ENCODE results near the gene PSMD1. TPM values are rescaled to one million over a fixed set of nuclear protein-coding genes. Genes with fewer than 3 reads are reported as not detected.

PSMD1 gene
- total and polyA plus RNA-seq, 2 experiments from 2014 or later: 102 to 106 TPM

- 12 to 17% methylated on average over 12 of the region's 12 CpGs for WGBS, 2 experiments (ENCODE audit: low coverage in 1 of 2, low lambda C conversion rate in 2 of 2, missing lambda C conversion rate in 2 of 2)
- Histone ChIP-seq H3K9me2 (ENCODE audit: insufficient read depth) (no peaks in the 10 kb centered on the region), H3K4me1 (ENCODE audit: insufficient read depth) (peaks cover 15% of the 10 kb centered on the region), H4K20me1 (ENCODE audit: insufficient read depth) (no peaks in the 10 kb centered on the region), H3K27me3 (replicated peaks; ENCODE audit: insufficient read depth) (no peaks in the 10 kb centered on the region), H3F3A (ENCODE audit: insufficient read depth) (0 out of 2 replicates have a peak, but pooled peaks cover 5% of the 10 kb centered on the region), H3K4me2 (ENCODE audit: unreplicated experiment) (no peak overlapping the region), H3K9ac (no peak overlapping the region), H3K36me3 (ENCODE audit: low read depth) (no peaks in the 10 kb centered on the region), H3K79me2 (ENCODE audit: insufficient read depth) (no peaks in the 10 kb centered on the region), H3K4me3 (no peak overlapping the region), H3K9me3 (ENCODE audit: low read depth) (no peaks in the 10 kb centered on the region), H2AFZ (peak overlapping the region; percentile 48), H3K27ac (peak overlapping the region; percentile 16)
- peak; percentile 83 for DNase-seq
- in situ Hi-C loops (cut with MboI): no loop called here
- TF ChIP-seq EZH2phosphoT487 (IDR thresholded peaks at IDR 0.05; ENCODE audit: insufficient read depth, low read depth) (no peak), EZH2 (IDR thresholded peaks at IDR 0.05; ENCODE audit: insufficient read depth, poor library complexity, severe bottlenecking) (no peak)
Observed at GRCh38 chr2:231181860-231182512, 125.3 kb downstream of the PSMD1 start.

- Histone ChIP-seq H3F3A (ENCODE audit: insufficient read depth) (0 out of 2 replicates have a peak, but pooled peaks cover 5% of the 10 kb centered on the region), H3K4me3 (no peak overlapping the region), H3K36me3 (ENCODE audit: low read depth) (no peaks in the 10 kb centered on the region), H3K27ac (peak overlapping the region; percentile 16; the same call in 1 of the 2 replicates), H3K9me3 (ENCODE audit: low read depth) (no peaks in the 10 kb centered on the region), H3K4me2 (ENCODE audit: unreplicated experiment) (no peak overlapping the region), H3K9me2 (ENCODE audit: insufficient read depth) (no peaks in the 10 kb centered on the region), H3K4me1 (ENCODE audit: insufficient read depth) (peaks cover 15% of the 10 kb centered on the region), H3K9ac (no peak overlapping the region), H2AFZ (peak overlapping the region; percentile 48), H3K79me2 (ENCODE audit: insufficient read depth) (no peaks in the 10 kb centered on the region), H3K27me3 (replicated peaks; ENCODE audit: insufficient read depth) (no peaks in the 10 kb centered on the region), H4K20me1 (ENCODE audit: insufficient read depth) (no peaks in the 10 kb centered on the region)
- in situ Hi-C loops (cut with MboI): no loop called here
- TF ChIP-seq EZH2 (IDR thresholded peaks at IDR 0.05; ENCODE audit: insufficient read depth, poor library complexity, severe bottlenecking): no peak
- no peak for TF ChIP-seq EZH2phosphoT487 (IDR thresholded peaks at IDR 0.05; ENCODE audit: insufficient read depth, low read depth)
- DNase-seq: no peak
- WGBS, 2 experiments (ENCODE audit: low coverage in 1 of 2, low lambda C conversion rate in 2 of 2, missing lambda C conversion rate in 2 of 2): 55 to 57% methylated on average over 8 of the region's 8 CpGs
Observed at GRCh38 chr2:231182513-231182899, 125.8 kb downstream of the PSMD1 start.

GRCh38 chr2:231183851-231184250, 127.2 kb downstream of the PSMD1 start:
- H3K9me3 ChIP-seq (ENCODE audit: low read depth): no peaks in the 10 kb centered on the region
- no peaks in the 10 kb centered on the region for H3K79me2 ChIP-seq (ENCODE audit: insufficient read depth)
- no peaks in the 10 kb centered on the region for H3K9me2 ChIP-seq (ENCODE audit: insufficient read depth)
- H3K4me2 ChIP-seq (ENCODE audit: unreplicated experiment): no peak overlapping the region
- H4K20me1 ChIP-seq (ENCODE audit: insufficient read depth): no peaks in the 10 kb centered on the region
- TF ChIP-seq EZH2 (IDR thresholded peaks at IDR 0.05; ENCODE audit: insufficient read depth, poor library complexity, severe bottlenecking): no peak
- TF ChIP-seq EZH2phosphoT487 (IDR thresholded peaks at IDR 0.05; ENCODE audit: insufficient read depth, low read depth): no peak
- H2AFZ ChIP-seq: no peak overlapping the region
- no peaks in the 10 kb centered on the region for H3K27me3 ChIP-seq (replicated peaks; ENCODE audit: insufficient read depth)
- no peak for DNase-seq
- in situ Hi-C loops (cut with MboI): no loop called here
- WGBS, 2 experiments (ENCODE audit: low coverage in 1 of 2, low lambda C conversion rate in 2 of 2, missing lambda C conversion rate in 2 of 2): 97% methylated on average over 8 of the region's 8 CpGs
- H3K36me3 ChIP-seq (ENCODE audit: low read depth): no peaks in the 10 kb centered on the region
- 0 out of 2 replicates have a peak, but pooled peaks cover 8% of the 10 kb centered on the region for H3F3A ChIP-seq (ENCODE audit: insufficient read depth)
- no peak overlapping the region for H3K4me3 ChIP-seq
- H3K9ac ChIP-seq: no peak overlapping the region
- peaks cover 15% of the 10 kb centered on the region for H3K4me1 ChIP-seq (ENCODE audit: insufficient read depth)
- no peak overlapping the region for H3K27ac ChIP-seq

GRCh38 chr2:231184319-231184718, 127.7 kb downstream of the PSMD1 start:
- no peaks in the 10 kb centered on the region for H3K9me3 ChIP-seq (ENCODE audit: low read depth)
- no peaks in the 10 kb centered on the region for H4K20me1 ChIP-seq (ENCODE audit: insufficient read depth)
- no peak overlapping the region for H3K4me2 ChIP-seq (ENCODE audit: unreplicated experiment)
- 0 out of 2 replicates have a peak, but pooled peaks cover 8% of the 10 kb centered on the region for H3F3A ChIP-seq (ENCODE audit: insufficient read depth)
- H3K27ac ChIP-seq: no peak overlapping the region
- no peak overlapping the region for H3K9ac ChIP-seq
- H3K36me3 ChIP-seq (ENCODE audit: low read depth): no peaks in the 10 kb centered on the region
- no peaks in the 10 kb centered on the region for H3K79me2 ChIP-seq (ENCODE audit: insufficient read depth)
- no peak overlapping the region for H2AFZ ChIP-seq
- H3K9me2 ChIP-seq (ENCODE audit: insufficient read depth): no peaks in the 10 kb centered on the region
- WGBS, 2 experiments (ENCODE audit: low coverage in 1 of 2, low lambda C conversion rate in 2 of 2, missing lambda C conversion rate in 2 of 2): 91 to 100% methylated on average over 4 of the region's 4 CpGs
- no peak for TF ChIP-seq EZH2phosphoT487 (IDR thresholded peaks at IDR 0.05; ENCODE audit: insufficient read depth, low read depth)
- TF ChIP-seq EZH2 (IDR thresholded peaks at IDR 0.05; ENCODE audit: insufficient read depth, poor library complexity, severe bottlenecking): no peak
- no peaks in the 10 kb centered on the region for H3K27me3 ChIP-seq (replicated peaks; ENCODE audit: insufficient read depth)
- no peak overlapping the region for H3K4me3 ChIP-seq
- H3K4me1 ChIP-seq (ENCODE audit: insufficient read depth): peaks cover 15% of the 10 kb centered on the region
- in situ Hi-C loops (cut with MboI): no loop called here
- DNase-seq: no peak

All from GM23248 (cell line).